A549 (cell line): ENCODE measurements around the gene IL21.

ENCODE experiments used
- CTCF ChIP-seq: fragments of >200 bp; sonication (Bioruptor Twin); formaldehyde crosslinking; IDR thresholded peaks from 3 replicates; pipeline ENCODE4 v1.5.1; 2016
- RAD21 ChIP-seq, 2 experiments: fragments of >200 bp in 1 of 2; sonication (Bioruptor Twin) in 1 of 2; formaldehyde crosslinking in 1 of 2; IDR thresholded peaks in 1 of 2; conservative IDR thresholded peaks in 1 of 2; 2 replicates in 1 of 2; 3 replicates in 1 of 2; pipeline ENCODE4 v1.6.1; 2012 to 2018; ENCODE audit warnings: inconsistent platforms in 1 of 2

- TF ChIP-seq CTCF (no peak), RAD21 (conservative IDR thresholded peaks at IDR 0.05 in 1 of 2, IDR thresholded peaks at IDR 0.05 in 1 of 2) (no peak)
These were observed 2.8 kb upstream of the IL21 start for GRCh38 chr4:122623637-122624166.
